ENCODE results near the gene HLA-DPA1. TPM values are rescaled to one million over a fixed set of nuclear protein-coding genes. Genes with fewer than 3 reads are reported as not detected.
A peak's percentile ranks its signal among the peaks of the same experiment; 100 is the strongest.

HLA-DPA1 gene
- polyA plus RNA-seq, 1 donor, result 163 TPM

GRCh38 chr6:33018418-33018817 lies 55.0 kb downstream of the HLA-DPA1 start:
- Histone ChIP-seq H3K36me3 (ENCODE audit: control insufficient read depth, insufficient read depth, low read length) (no peaks in the 10 kb centered on the region), H3K9me3 (ENCODE audit: control insufficient read depth, low read depth, low read length) (no peaks in the 10 kb centered on the region), H3K27ac (ENCODE audit: low read length) (peak overlapping the region; percentile 12), H3K4me1 (ENCODE audit: control insufficient read depth, insufficient read depth, low read length) (no peaks in the 10 kb centered on the region), H3K27me3 (ENCODE audit: control insufficient read depth, insufficient read depth, low read length) (peaks cover 26% of the 10 kb centered on the region), H3K4me3 (ENCODE audit: low read length) (no peak overlapping the region)
- no peak for DNase-seq

GRCh38 chr6:33017694-33018353 lies 55.6 kb downstream of the HLA-DPA1 start:
- H3K4me3 ChIP-seq (ENCODE audit: low read length), result no peak overlapping the region
- peaks cover 27% of the 10 kb centered on the region for H3K27me3 ChIP-seq (ENCODE audit: control insufficient read depth, insufficient read depth, low read length)
- WGBS (ENCODE audit: insufficient coverage, low lambda C conversion rate), result no CpG with 5 or more reads among the region's 3 CpGs
- H3K36me3 ChIP-seq (ENCODE audit: control insufficient read depth, insufficient read depth, low read length), result no peaks in the 10 kb centered on the region
- no peaks in the 10 kb centered on the region for H3K9me3 ChIP-seq (ENCODE audit: control insufficient read depth, low read depth, low read length)
- no peaks in the 10 kb centered on the region for H3K4me1 ChIP-seq (ENCODE audit: control insufficient read depth, insufficient read depth, low read length)
- H3K27ac ChIP-seq (ENCODE audit: low read length), result no peak overlapping the region
- no peak for DNase-seq

GRCh38 chr6:33017018-33017417 lies 56.4 kb downstream of the HLA-DPA1 start:
- no CpG with 5 or more reads among the region's 4 CpGs for WGBS (ENCODE audit: insufficient coverage, low lambda C conversion rate)
- Histone ChIP-seq H3K27me3 (ENCODE audit: control insufficient read depth, insufficient read depth, low read length) (peaks cover 24% of the 10 kb centered on the region), H3K4me1 (ENCODE audit: control insufficient read depth, insufficient read depth, low read length) (no peaks in the 10 kb centered on the region), H3K9me3 (ENCODE audit: control insufficient read depth, low read depth, low read length) (no peaks in the 10 kb centered on the region), H3K36me3 (ENCODE audit: control insufficient read depth, insufficient read depth, low read length) (no peaks in the 10 kb centered on the region), H3K4me3 (ENCODE audit: low read length) (no peak overlapping the region), H3K27ac (ENCODE audit: low read length) (no peak overlapping the region)
- DNase-seq, result no peak

GRCh38 chr6:33015798-33016197 lies 57.7 kb downstream of the HLA-DPA1 start:
- no peak for DNase-seq
- Histone ChIP-seq H3K4me1 (ENCODE audit: control insufficient read depth, insufficient read depth, low read length) (no peaks in the 10 kb centered on the region), H3K27ac (ENCODE audit: low read length) (no peak overlapping the region), H3K36me3 (ENCODE audit: control insufficient read depth, insufficient read depth, low read length) (no peaks in the 10 kb centered on the region), H3K27me3 (ENCODE audit: control insufficient read depth, insufficient read depth, low read length) (peaks cover 28% of the 10 kb centered on the region), H3K4me3 (ENCODE audit: low read length) (no peak overlapping the region), H3K9me3 (ENCODE audit: control insufficient read depth, low read depth, low read length) (no peaks in the 10 kb centered on the region)
- 100% methylated on average over 2 of the region's 11 CpGs for WGBS (ENCODE audit: insufficient coverage, low lambda C conversion rate)

GRCh38 chr6:33014841-33015634 lies 58.4 kb downstream of the HLA-DPA1 start:
- Histone ChIP-seq H3K27ac (ENCODE audit: low read length) (no peak overlapping the region), H3K4me3 (ENCODE audit: low read length) (no peak overlapping the region), H3K36me3 (ENCODE audit: control insufficient read depth, insufficient read depth, low read length) (no peaks in the 10 kb centered on the region), H3K27me3 (ENCODE audit: control insufficient read depth, insufficient read depth, low read length) (peaks cover 34% of the 10 kb centered on the region), H3K4me1 (ENCODE audit: control insufficient read depth, insufficient read depth, low read length) (no peaks in the 10 kb centered on the region), H3K9me3 (ENCODE audit: control insufficient read depth, low read depth, low read length) (no peaks in the 10 kb centered on the region)
- WGBS (ENCODE audit: insufficient coverage, low lambda C conversion rate), result 0% methylated on average over 3 of the region's 6 CpGs
- DNase-seq, result peak; percentile 60

Other genes with a start within 250 kb of the HLA-DPA1 start
- gene TAP2, start 234.9 kb downstream of the HLA-DPA1 start, polyA plus RNA-seq, result 13.3 TPM
- 47.3 TPM for gene PSMB8, start 229.6 kb downstream of the HLA-DPA1 start, polyA plus RNA-seq
- gene TAP1, start 219.9 kb downstream of the HLA-DPA1 start, polyA plus RNA-seq, result 18.7 TPM
- gene PSMB9, start 219.5 kb downstream of the HLA-DPA1 start, polyA plus RNA-seq, result 21.7 TPM
- 23.9 TPM for gene HLA-DMB, start 132.6 kb downstream of the HLA-DPA1 start, polyA plus RNA-seq
- 25.4 TPM for gene HLA-DMA, start 120.6 kb downstream of the HLA-DPA1 start, polyA plus RNA-seq
- gene BRD2, start 105.1 kb downstream of the HLA-DPA1 start, polyA plus RNA-seq, result 222 TPM
- 7.5 TPM for gene HLA-DOA, start 64.1 kb downstream of the HLA-DPA1 start, polyA plus RNA-seq
- gene HLA-DPB1, start 2.3 kb upstream of the HLA-DPA1 start, polyA plus RNA-seq, result 75.0 TPM
- gene COL11A2, start 118.8 kb upstream of the HLA-DPA1 start, polyA plus RNA-seq, result 5.3 TPM
- 45.5 TPM for gene RXRB, start 127.0 kb upstream of the HLA-DPA1 start, polyA plus RNA-seq
- gene SLC39A7, start 127.2 kb upstream of the HLA-DPA1 start, polyA plus RNA-seq, result 95.2 TPM
- gene HSD17B8, start 131.0 kb upstream of the HLA-DPA1 start, polyA plus RNA-seq, result 35.9 TPM
- 43.2 TPM for gene RING1, start 134.9 kb upstream of the HLA-DPA1 start, polyA plus RNA-seq
- 59.8 TPM for gene VPS52, start 198.2 kb upstream of the HLA-DPA1 start, polyA plus RNA-seq
- gene RPS18, start 198.4 kb upstream of the HLA-DPA1 start, polyA plus RNA-seq, result 5,002 TPM
- 5.7 TPM for gene B3GALT4, start 203.5 kb upstream of the HLA-DPA1 start, polyA plus RNA-seq
- 37.7 TPM for gene WDR46, start 215.6 kb upstream of the HLA-DPA1 start, polyA plus RNA-seq
- 80.5 TPM for gene PFDN6, start 216.0 kb upstream of the HLA-DPA1 start, polyA plus RNA-seq
- 73.4 TPM for gene RGL2, start 225.3 kb upstream of the HLA-DPA1 start, polyA plus RNA-seq
- 90.9 TPM for gene TAPBP, start 240.4 kb upstream of the HLA-DPA1 start, polyA plus RNA-seq
- 16.7 TPM for gene ZBTB22, start 244.1 kb upstream of the HLA-DPA1 start, polyA plus RNA-seq
- gene DAXX, start 249.3 kb upstream of the HLA-DPA1 start, polyA plus RNA-seq, result 33.9 TPM

All from large intestine (tissue), 3 donors.